ENCODE measurements around the gene DDI2. TPM values are rescaled to one million over a fixed set of nuclear protein-coding genes. Genes with fewer than 3 reads are reported as not detected.

Gene DDI2
- total RNA-seq, 2 experiments from 2014 or later: 23.5 to 40.8 TPM

DNA sequence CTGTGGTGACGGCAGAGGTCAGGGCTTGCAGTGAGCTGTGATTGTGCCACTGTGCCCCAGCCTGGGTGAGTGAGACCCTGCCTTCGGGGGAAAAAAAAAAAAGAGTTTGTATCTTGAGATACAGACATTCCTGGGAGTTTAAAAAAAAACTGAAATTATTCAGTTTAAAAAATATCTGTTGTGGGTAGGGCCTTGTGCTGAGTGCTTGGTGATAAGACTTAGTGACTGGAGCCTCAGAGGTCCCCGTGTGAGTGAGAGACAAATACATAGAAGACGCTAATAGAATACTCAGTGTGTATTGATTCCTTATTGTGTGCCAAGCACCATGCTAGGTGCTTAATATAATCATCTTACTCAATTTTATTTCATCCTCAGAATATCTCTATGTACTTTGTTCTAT is 22.7 kb downstream of the DDI2 start:
- intact Hi-C loops (cut with micrococcal nuclease; ENCODE audit: unreplicated experiment): no loop called here
- Histone ChIP-seq H3K27ac (ENCODE audit: low read depth, low read length, poor library complexity, severe bottlenecking) (no peak overlapping the region), H3K4me2 (ENCODE audit: low read length) (no peak overlapping the region), H2AFZ (ENCODE audit: low read length) (no peak overlapping the region), H3K9me2 (ENCODE audit: insufficient read depth, low read length) (no peaks in the 10 kb centered on the region), H3K36me3 (ENCODE audit: insufficient read depth, low read length) (peaks cover 94% of the 10 kb centered on the region), H3K9me3 (ENCODE audit: low read length) (no peaks in the 10 kb centered on the region), H4K20me1 (ENCODE audit: insufficient read depth, low read length) (no peaks in the 10 kb centered on the region), H3K4me3 (ENCODE audit: low read depth, low read length, poor library complexity, severe bottlenecking) (no peak overlapping the region), H3K79me2 (ENCODE audit: insufficient read depth, low read depth, low read length) (no peaks in the 10 kb centered on the region), H3K4me1 (ENCODE audit: insufficient read depth, low read length, poor library complexity, severe bottlenecking) (no peaks in the 10 kb centered on the region)
- BruUV-seq (replicated peaks): no TSS peak
- ChIA-PET CTCF (ENCODE audit: unreplicated experiment) (no interaction called here), POLR2A (no interaction called here)
- no peak for DNase-seq (ENCODE audit: low spot score)
- TF ChIP-seq EZH2phosphoT487 (IDR thresholded peaks at IDR 0.05; ENCODE audit: borderline replicate concordance, low read depth, low read length): no peak
- TF ChIP-seq, protein P1, sequence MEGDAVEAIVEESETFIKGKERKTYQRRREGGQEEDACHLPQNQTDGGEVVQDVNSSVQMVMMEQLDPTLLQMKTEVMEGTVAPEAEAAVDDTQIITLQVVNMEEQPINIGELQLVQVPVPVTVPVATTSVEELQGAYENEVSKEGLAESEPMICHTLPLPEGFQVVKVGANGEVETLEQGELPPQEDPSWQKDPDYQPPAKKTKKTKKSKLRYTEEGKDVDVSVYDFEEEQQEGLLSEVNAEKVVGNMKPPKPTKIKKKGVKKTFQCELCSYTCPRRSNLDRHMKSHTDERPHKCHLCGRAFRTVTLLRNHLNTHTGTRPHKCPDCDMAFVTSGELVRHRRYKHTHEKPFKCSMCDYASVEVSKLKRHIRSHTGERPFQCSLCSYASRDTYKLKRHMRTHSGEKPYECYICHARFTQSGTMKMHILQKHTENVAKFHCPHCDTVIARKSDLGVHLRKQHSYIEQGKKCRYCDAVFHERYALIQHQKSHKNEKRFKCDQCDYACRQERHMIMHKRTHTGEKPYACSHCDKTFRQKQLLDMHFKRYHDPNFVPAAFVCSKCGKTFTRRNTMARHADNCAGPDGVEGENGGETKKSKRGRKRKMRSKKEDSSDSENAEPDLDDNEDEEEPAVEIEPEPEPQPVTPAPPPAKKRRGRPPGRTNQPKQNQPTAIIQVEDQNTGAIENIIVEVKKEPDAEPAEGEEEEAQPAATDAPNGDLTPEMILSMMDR (conservative IDR thresholded peaks at IDR 0.05; ENCODE audit: low read length): no peak

DNA sequence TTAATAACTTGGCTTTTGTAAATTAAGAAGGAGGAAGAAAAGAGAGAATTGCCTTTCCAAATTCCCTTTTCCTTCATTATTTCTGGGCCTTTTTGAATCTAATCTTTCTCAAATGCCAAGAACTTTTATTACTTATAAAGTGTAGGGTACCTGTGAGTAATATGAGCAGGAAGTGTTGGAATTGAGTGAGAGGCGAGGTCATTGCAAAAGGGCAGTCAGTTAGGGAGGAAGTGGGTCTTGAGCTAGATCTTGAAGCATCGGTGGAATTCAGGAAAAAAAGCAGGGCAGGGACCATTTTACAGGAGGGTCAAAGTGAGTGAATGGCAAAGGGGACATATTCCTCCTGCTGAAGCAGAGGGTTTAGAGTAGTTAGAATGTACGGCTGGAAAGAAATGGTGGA is 23.4 kb downstream of the DDI2 start:
- Histone ChIP-seq H3K4me1 (ENCODE audit: insufficient read depth, low read length, poor library complexity, severe bottlenecking) (no peaks in the 10 kb centered on the region), H4K20me1 (ENCODE audit: insufficient read depth, low read length) (no peaks in the 10 kb centered on the region), H3K27ac (ENCODE audit: low read depth, low read length, poor library complexity, severe bottlenecking) (no peak overlapping the region), H3K4me2 (ENCODE audit: low read length) (no peak overlapping the region), H3K4me3 (ENCODE audit: low read depth, low read length, poor library complexity, severe bottlenecking) (no peak overlapping the region), H3K9me2 (ENCODE audit: insufficient read depth, low read length) (no peaks in the 10 kb centered on the region), H3K79me2 (ENCODE audit: insufficient read depth, low read depth, low read length) (no peaks in the 10 kb centered on the region), H3K36me3 (ENCODE audit: insufficient read depth, low read length) (peaks cover 94% of the 10 kb centered on the region), H2AFZ (ENCODE audit: low read length) (no peak overlapping the region), H3K9me3 (ENCODE audit: low read length) (no peaks in the 10 kb centered on the region)
- intact Hi-C loops (cut with micrococcal nuclease; ENCODE audit: unreplicated experiment): no loop called here
- BruUV-seq (replicated peaks): no TSS peak
- CTCF ChIA-PET (ENCODE audit: unreplicated experiment): no interaction called here
- DNase-seq (ENCODE audit: low spot score): no peak
- POLR2A ChIA-PET: no interaction called here
- TF ChIP-seq, protein P1 (conservative IDR thresholded peaks at IDR 0.05; ENCODE audit: low read length): no peak
- no peak for TF ChIP-seq EZH2phosphoT487 (IDR thresholded peaks at IDR 0.05; ENCODE audit: borderline replicate concordance, low read depth, low read length)

DNA sequence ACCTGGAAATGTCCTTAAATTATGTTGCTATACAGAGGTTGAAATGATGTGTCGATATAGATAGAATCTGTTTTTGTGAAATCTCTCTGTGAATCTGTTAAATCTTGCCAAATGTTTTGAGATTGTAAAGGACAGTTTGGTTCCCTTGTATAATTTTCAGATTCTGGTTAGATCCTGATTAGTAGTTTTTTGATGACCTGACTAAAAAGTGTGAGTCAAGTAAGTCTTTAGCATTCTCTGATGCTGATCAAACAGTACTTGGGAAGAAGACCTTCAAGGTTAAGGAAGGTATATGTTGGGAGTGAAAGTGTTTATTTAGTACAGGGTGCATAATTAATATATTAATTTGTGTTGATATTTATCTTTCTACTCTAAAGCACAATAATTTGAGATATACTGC is 32.7 kb downstream of the DDI2 start:
- BruUV-seq (replicated peaks): no TSS peak
- Histone ChIP-seq H3K4me2 (ENCODE audit: low read length) (no peak overlapping the region), H2AFZ (ENCODE audit: low read length) (no peak overlapping the region), H3K36me3 (ENCODE audit: insufficient read depth, low read length) (peaks cover 90% of the 10 kb centered on the region), H3K4me1 (ENCODE audit: insufficient read depth, low read length, poor library complexity, severe bottlenecking) (no peaks in the 10 kb centered on the region), H3K4me3 (ENCODE audit: low read depth, low read length, poor library complexity, severe bottlenecking) (no peak overlapping the region), H3K9me3 (ENCODE audit: low read length) (no peaks in the 10 kb centered on the region), H3K79me2 (ENCODE audit: insufficient read depth, low read depth, low read length) (no peaks in the 10 kb centered on the region), H3K9me2 (ENCODE audit: insufficient read depth, low read length) (no peaks in the 10 kb centered on the region), H3K27ac (ENCODE audit: low read depth, low read length, poor library complexity, severe bottlenecking) (no peak overlapping the region), H4K20me1 (ENCODE audit: insufficient read depth, low read length) (no peaks in the 10 kb centered on the region)
- POLR2A ChIA-PET: interaction anchor here (1.0 kb wide), 1 partner anchor 80 kb away, joined by 3 read pairs; no protein-coding TSS in a partner anchor
- no peak for DNase-seq (ENCODE audit: low spot score)
- CTCF ChIA-PET (ENCODE audit: unreplicated experiment): no interaction called here
- TF ChIP-seq, protein P1 (conservative IDR thresholded peaks at IDR 0.05; ENCODE audit: low read length): no peak
- no peak for TF ChIP-seq EZH2phosphoT487 (IDR thresholded peaks at IDR 0.05; ENCODE audit: borderline replicate concordance, low read depth, low read length)
- intact Hi-C loops (cut with micrococcal nuclease; ENCODE audit: unreplicated experiment): no loop called here
